ENCODE measurements around the gene MBD1. TPM values are rescaled to one million over a fixed set of nuclear protein-coding genes. Genes with fewer than 3 reads are reported as not detected.
"Not testable (repeated sequence)": the region's sequence is repeated elsewhere in the genome, so short reads cannot be mapped to it uniquely, and the experiment has no call there.

Gene MBD1
- total RNA-seq (2014; rRNA removed; shearing (Covaris generic)): 18.1 and 19.9 TPM in 2 replicates

DNA sequence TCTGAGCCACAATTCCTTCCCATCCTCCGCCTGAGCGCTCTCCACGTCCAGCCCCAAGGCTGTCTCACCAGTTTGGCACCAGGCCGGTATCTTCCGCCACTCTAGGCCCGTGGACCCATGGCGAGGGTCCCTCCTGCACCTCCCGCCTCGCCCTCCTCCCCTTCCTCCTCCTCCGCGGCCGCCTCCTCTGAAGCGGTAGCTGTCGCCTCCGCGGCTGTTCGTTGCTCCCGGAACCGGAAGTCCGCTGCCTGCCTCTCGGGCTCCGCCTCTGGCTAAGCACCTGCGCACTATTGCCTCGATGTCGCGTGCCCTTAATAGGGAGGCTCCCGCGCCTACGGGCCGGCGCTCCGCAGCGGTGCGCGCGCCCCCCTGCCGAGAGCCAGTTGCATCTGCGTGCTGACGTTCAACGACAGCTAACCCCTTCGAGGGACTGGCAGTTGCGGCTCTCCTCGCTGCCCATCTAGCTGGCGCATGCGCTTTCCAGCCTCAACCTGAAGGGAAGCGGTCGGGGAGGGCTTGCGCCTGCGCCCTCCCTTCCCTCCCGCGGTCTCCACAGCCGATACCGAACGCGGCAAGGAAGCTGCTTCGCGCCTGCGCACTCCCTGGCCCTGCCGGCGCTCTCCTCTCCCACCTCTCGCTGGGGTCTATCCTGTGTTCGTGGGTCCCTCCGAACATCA lies at the start of gene MBD1:
TSS of gene MBD1 (minus strand) at position 229 of the 677 bp plus-strand sequence. CDS start 1,531 bp downstream, outside the sequence.
- peak; percentile 92 for DNase-seq (ENCODE audit: low spot score)

GRCh38 chr18:50330176-50330575 lies 48.9 kb upstream of the MBD1 start:
- DNase-seq (ENCODE audit: low spot score): no peak

DNA sequence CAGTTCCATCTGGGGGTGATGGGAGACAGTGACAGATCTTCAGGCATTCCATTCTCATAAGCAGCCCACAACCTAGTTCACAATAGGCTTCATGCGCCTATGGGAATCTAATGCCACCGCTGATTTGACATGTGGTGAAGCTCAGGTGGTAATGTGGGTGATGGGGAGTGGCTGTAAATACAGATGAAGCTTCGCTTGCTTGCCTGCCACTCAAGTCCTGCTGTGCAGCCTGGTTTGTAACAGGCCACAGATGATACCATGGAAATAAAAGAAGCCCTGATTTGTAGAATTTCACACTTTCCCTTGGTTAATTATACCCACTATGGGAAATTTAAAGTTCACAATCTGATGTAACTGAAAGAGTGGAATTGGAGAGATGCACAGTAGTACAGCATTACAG lies 46.7 kb upstream of the MBD1 start:
- DNase-seq (ENCODE audit: low spot score): no peak

DNA sequence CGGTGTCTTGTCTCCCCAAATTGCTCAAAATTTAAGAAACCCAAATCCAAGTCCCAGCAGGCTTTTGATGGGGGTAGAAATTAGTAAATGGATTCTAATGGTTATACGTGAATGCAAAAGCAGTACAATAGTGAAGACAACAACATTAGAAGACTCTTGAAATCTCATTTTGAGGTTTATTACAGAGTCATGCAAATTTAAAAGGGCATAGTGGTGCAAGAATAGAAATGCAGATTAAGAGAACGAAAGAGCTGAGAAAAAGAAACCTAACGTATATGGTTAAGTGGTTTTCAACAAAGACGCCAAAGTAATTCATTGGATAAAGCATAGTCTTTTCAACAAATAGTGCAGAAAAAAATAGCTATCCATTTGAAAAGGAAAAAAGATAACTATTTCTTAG lies 39.4 kb upstream of the MBD1 start:
- DNase-seq (ENCODE audit: low spot score): no peak

DNA sequence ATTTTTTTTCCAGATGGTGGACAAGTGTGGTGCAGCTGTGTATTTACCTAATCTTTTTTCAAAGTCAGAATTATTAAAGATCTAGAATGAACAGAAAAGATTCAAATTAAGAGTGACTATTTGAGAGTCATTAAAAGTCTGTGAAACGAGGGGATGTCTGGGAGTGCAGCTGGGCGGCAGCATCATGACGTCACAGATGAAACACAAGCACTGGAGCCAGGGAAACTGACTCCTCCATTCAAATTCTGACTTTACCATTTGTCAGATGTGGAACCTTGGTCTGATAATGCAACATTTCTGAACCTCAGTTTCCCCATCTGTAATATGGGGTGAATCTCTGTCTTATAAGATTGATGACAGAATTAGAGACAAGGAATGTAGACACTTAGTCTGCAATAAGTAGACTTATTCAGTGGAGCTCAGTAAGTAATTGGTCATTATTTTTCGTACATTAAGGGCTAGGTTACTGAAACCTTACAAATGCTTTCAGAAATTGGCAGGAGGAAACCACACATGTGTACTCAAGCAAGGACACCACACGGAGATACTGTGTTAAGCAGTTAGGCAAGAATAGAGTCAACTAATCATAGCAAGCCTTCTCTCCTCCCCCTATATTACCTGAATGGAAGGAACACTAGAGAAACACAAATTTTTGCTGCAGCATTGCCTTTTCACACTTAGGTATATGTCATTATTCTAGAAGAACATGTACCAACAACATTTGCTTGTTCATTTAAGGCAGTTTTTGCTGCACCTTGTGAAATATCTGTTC lies 34.0 kb upstream of the MBD1 start:
- no peak for DNase-seq (ENCODE audit: low spot score)

DNA sequence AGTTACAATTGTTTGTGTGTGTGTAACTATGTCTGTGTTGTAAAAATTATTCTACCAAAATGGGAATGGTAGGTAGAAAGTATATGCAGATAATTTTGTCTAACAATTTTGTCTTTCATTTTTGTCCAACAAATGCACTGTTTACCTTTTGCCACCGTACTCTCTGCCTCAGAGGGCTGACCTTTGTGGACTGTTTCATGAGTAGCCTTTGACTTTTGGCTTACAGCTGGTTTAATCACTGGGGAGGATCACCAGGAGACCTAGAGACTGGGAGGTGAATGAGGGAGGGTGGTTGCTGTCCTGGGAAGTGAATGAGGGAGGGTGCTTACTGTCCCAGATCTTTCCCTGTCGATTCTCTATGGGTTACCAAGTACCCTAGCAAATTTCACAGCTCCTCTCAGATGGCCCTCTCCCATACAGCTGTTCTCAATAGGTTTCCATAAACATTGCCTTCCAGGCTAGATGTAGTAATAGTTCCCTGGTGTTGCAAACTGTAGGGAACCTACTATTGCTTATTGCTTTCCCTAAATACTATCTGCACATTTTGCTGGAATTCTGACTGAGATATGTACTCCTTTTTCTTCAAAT lies 32.6 kb upstream of the MBD1 start:
- no peak for DNase-seq (ENCODE audit: low spot score)

GRCh38 chr18:50313031-50313607 lies 31.8 kb upstream of the MBD1 start:
- DNase-seq (ENCODE audit: low spot score): no peak

- no peak for DNase-seq (ENCODE audit: low spot score)
Observed at GRCh38 chr18:50312296-50313030, 31.1 kb upstream of the MBD1 start.

DNA sequence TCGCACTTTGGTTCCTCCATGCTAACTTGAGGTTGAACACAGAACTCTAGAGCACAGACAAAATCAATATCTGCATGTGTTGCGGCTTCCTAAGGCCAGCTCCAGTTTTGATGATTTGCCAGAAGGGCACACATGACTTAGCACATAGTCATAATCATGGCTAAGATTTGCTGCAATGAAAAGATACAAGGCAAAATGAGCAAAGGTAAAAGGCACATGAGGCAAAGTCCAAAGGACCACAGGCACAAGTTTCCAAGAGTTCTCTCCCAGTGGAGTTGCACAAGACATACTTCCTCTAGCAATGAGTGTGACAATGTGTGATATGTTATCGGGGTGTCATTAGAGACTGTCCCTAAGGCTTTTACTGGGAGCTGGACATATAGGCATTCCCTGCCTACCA lies 30.3 kb upstream of the MBD1 start:
- DNase-seq (ENCODE audit: low spot score): no peak

DNA sequence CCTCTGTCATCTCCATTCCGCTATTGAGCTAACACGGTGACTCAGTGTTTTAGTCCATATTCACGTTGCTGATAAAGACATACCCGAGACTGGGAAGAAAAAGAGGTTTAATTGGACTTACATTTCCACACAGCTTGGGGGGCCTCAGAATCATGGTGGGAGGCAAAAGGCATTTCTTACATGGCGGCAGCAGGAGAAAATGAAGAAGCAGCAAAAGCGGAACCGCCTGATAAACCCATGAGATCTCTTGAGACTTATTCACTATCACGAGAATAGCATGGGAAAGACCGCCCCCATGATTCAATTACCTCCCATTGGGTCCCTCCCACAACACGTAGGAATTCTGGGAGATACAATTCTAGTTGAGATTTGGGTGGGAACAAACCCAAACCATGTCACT lies 28.8 kb upstream of the MBD1 start:
- DNase-seq (ENCODE audit: low spot score): no peak

GRCh38 chr18:50308851-50309250 lies 27.5 kb upstream of the MBD1 start:
- not testable (repeated sequence) for DNase-seq (ENCODE audit: low spot score)

GRCh38 chr18:50307738-50308470 lies 26.6 kb upstream of the MBD1 start:
- peak; percentile 40 for DNase-seq (ENCODE audit: low spot score)

- DNase-seq (ENCODE audit: low spot score): no peak
Observed at GRCh38 chr18:50307400-50307737, 26.0 kb upstream of the MBD1 start.

DNA sequence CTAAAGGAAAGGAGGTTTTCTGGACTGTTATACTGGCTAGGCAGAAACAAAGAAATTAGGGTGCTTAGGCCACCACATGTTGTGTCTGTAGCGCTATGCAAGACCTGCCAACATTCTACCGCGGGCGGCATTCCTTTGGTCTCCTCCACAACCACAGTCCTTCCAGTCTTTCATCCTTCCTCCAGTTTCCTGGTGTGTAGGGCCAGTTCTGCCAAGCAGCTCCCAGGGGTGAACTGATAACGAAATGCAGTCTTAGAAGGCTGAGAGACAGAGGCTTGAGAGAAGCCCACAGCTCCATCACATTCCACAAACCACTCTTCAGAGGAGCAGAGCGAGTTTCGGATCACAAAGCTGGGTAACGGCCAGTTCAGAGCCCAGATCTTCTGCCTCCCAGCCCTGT lies 25.6 kb upstream of the MBD1 start:
- no peak for DNase-seq (ENCODE audit: low spot score)

DNA sequence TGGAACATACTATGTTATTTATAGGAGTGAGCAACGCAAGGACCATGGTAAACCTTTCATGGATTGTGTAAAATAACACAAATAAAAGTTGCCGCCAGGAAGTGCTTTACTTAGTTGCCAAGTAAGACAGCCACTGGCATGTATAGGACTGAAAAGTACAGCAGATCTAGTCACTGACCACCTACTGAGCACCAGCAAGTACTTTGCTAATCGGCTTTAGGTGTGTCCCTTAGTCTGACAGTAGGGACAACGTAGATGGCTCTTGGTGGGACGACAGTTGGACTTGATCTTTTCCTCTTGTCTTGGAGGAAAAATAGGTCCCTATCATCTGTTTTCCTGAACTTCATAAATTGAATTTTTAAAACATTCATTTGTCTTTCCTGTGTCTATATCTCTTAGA lies 19.8 kb upstream of the MBD1 start:
- DNase-seq (ENCODE audit: low spot score): no peak

DNA sequence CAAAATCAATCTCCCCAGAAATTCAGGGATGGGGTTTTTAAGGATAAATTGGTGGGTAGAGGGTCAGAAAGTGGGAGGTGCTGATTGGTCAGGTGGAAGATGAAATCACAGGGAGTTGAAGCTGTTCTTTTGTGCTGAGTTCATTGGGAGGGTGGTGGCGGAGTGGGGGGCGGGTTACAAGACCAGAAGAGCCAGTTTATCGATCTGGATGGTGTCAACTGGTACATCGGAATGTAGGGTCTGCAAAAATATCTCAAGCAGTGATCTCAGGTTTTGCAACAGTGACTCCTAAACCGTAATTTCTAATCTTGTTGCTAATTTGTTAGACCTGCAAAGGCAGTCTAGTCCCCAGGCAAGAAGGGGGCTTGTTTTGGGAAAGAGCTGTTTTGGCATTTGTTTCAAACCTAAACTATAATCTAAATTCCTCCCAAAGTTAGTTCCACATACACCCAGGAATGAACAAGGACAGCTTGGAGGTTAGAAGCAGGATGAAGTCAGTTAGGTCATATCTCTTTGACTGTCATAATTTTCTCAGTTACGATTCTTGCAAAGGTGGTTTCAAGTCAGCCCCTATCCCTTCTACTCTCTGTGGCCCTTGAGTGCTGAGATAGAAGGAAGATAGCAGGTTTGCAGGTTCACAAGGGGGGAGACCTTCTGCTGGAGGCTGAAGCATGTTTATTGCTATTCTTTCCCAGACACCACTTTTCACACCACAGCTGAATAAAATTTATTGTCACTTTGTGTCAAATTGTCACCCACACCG lies 18.5 kb upstream of the MBD1 start:
- no peak for DNase-seq (ENCODE audit: low spot score)

- DNase-seq (ENCODE audit: low spot score): no peak
Observed at GRCh38 chr18:50298443-50299284, 17.3 kb upstream of the MBD1 start.

- no peak for DNase-seq (ENCODE audit: low spot score)
Observed at GRCh38 chr18:50297621-50298442, 16.5 kb upstream of the MBD1 start.

GRCh38 chr18:50293039-50293438 lies 11.7 kb upstream of the MBD1 start:
- no peak for DNase-seq (ENCODE audit: low spot score)

Data from A172 (cell line).